Regular cardiac myocyte (primary cell): Measurements from ENCODE around the gene CSTF1. TPM values are rescaled to one million over a fixed set of nuclear protein-coding genes. Genes with fewer than 3 reads are reported as not detected.

Experiments
- total RNA-seq: library from RNA; depleted of rRNA; stranded (reverse); fragments of >200 nt; gene quantifications from 2 replicates; pipeline ENCODE4 v1.2.3, GENCODE V29; 2014

Gene CSTF1
- total RNA-seq = 25.9 and 33.7 TPM in 2 replicates

GRCh38 chr20:56392132-56392880 lies at the start of gene CSTF1, which contains the start of gene AURKA:
TSS of gene CSTF1 (plus strand) at chr20:56392645. CDS start at chr20:56395553, 2,908 bp downstream.
TSS of gene AURKA (minus strand) at chr20:56392215. CDS start at chr20:56388197, 4,018 bp downstream.

GRCh38 chr20:56358600-56359211 lies 33.7 kb upstream of the CSTF1 start, which contains the start of gene FAM210B:
TSS of gene FAM210B (plus strand) at chr20:56358974. CDS start at chr20:56359006, 32 bp downstream.

DNA sequence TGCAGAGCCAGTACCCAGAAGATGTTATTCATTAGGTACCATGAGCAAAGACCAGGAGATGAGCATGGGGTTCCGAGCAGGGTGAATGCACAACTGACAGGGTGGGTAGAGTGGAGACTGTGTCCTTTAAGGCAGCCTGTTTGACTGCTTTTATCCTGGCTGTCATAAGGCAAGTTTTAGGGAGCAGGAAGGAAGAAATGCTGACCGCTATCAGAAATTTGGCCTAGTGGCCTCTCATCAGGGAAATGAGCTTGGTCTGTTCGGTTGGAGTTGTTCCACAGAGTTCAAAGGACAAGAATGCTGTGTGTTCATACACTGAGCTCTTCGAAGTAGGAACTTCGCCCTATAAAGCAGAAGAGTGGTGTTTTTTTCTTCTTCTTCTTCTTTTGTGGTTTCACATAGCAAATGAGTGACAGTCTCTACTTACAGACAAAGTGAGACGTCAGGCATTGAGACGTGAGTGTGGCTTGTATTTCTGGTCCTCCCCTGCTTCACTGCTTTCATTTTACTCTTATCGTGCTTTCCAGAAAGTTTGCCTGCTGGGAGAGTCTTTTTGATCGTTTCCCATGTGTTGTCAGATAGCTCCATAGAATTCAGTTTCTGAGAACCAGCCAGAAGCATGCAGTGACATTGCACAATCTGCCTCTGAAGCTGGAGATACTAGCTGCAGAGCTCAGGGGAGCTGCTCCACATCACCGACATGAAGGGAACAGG lies 19.5 kb downstream of the CSTF1 start, which contains the start of gene CASS4:
CASS4 (plus strand) TSS at position 502 of the 714 bp plus-strand sequence; CDS start at position 701, 199 bp downstream.

Other genes starting within 250 kb of the CSTF1 start
- not detected in 2 replicates for gene MC3R, start 143.9 kb upstream of the CSTF1 start, total RNA-seq
- gene FAM210B, start 33.7 kb upstream of the CSTF1 start, total RNA-seq = 31.4 and 42.0 TPM in 2 replicates
- gene AURKA, start 430 bp upstream of the CSTF1 start, total RNA-seq = 9.6 and 88.8 TPM in 2 replicates
- 0.28 and 2.9 TPM in 2 replicates for gene CASS4, start 19.6 kb downstream of the CSTF1 start, total RNA-seq
- 85.7 and 99.5 TPM in 2 replicates for gene RTF2, start 76.0 kb downstream of the CSTF1 start, total RNA-seq
- gene FAM209A, start 132.1 kb downstream of the CSTF1 start, total RNA-seq = under 0.01 TPM in 1 of 2 replicates, not detected in the other
- not detected in 2 replicates for gene FAM209B, start 140.6 kb downstream of the CSTF1 start, total RNA-seq
- not detected in 2 replicates for gene TFAP2C, start 236.7 kb downstream of the CSTF1 start, total RNA-seq